ENCODE measurements around the gene ME3. TPM values are rescaled to one million over a fixed set of nuclear protein-coding genes. Genes with fewer than 3 reads are reported as not detected.
"Not testable (repeated sequence)": the region's sequence is repeated elsewhere in the genome, so short reads cannot be mapped to it uniquely, and the experiment has no call there.

The ME3 gene
- total RNA-seq, 1 experiment from 2014 or later, result 83.8 TPM

GRCh38 chr11:86623041-86623621 is 49.3 kb downstream of the ME3 start:
- DNase-seq (no peak), ATAC-seq (no peak)
- POLR2A ChIA-PET (ENCODE audit: unreplicated experiment), result no interaction called here
- Histone ChIP-seq H3F3A (ENCODE audit: low read length, unreplicated experiment) (no peaks in the 10 kb centered on the region), H3K9me3 (ENCODE audit: low read length) (no peaks in the 10 kb centered on the region), H3K4me1 (ENCODE audit: insufficient read depth, low read length) (no peaks in the 10 kb centered on the region), H3K9ac (ENCODE audit: low read length) (no peak overlapping the region), H3K36me3 (ENCODE audit: low read depth, low read length) (no peaks in the 10 kb centered on the region), H2AFZ (ENCODE audit: low read length) (no peak overlapping the region), H4K20me1 (ENCODE audit: low read length) (no peaks in the 10 kb centered on the region), H3K4me2 (ENCODE audit: low read length) (no peak overlapping the region), H3K4me3 (ENCODE audit: low read length) (no peak overlapping the region), H3K79me2 (ENCODE audit: low read length) (no peaks in the 10 kb centered on the region), H3K27ac (ENCODE audit: low read length) (no peak overlapping the region), H3K27me3 (ENCODE audit: low read length) (no peaks in the 10 kb centered on the region), H3K9me2 (replicated peaks; ENCODE audit: low read length) (no peaks in the 10 kb centered on the region)
- CTCF ChIA-PET, result no interaction called here
- intact Hi-C loops (cut with micrococcal nuclease), result no loop called here
- no peak for TF ChIP-seq EZH2 (IDR thresholded peaks at IDR 0.05; ENCODE audit: low read length, unreplicated experiment)
- no TSS peak for BruUV-seq (replicated peaks)

GRCh38 chr11:86621854-86622253 is 50.6 kb downstream of the ME3 start:
- no TSS peak for BruUV-seq (replicated peaks)
- no peak overlapping the region for H3K4me3 ChIP-seq (ENCODE audit: low read length)
- no peaks in the 10 kb centered on the region for H3K27me3 ChIP-seq (ENCODE audit: low read length)
- TF ChIP-seq CTCF (conservative IDR thresholded peaks at IDR 0.05; ENCODE audit: low read depth, low read length), result no peak
- TF ChIP-seq EZH2phosphoT487 (IDR thresholded peaks at IDR 0.05; ENCODE audit: borderline replicate concordance, low read length), result no peak
- TF ChIP-seq EZH2 (IDR thresholded peaks at IDR 0.05; ENCODE audit: low read length, unreplicated experiment), result no peak
- H3F3A ChIP-seq (ENCODE audit: low read length, unreplicated experiment), result no peaks in the 10 kb centered on the region
- no peak overlapping the region for H3K4me2 ChIP-seq (ENCODE audit: low read length)
- H3K4me1 ChIP-seq (ENCODE audit: insufficient read depth, low read length), result no peaks in the 10 kb centered on the region
- ChIA-PET CTCF (no interaction called here), POLR2A (ENCODE audit: unreplicated experiment) (no interaction called here)
- no peaks in the 10 kb centered on the region for H3K36me3 ChIP-seq (ENCODE audit: low read depth, low read length)
- H3K9ac ChIP-seq (ENCODE audit: low read length), result no peak overlapping the region
- DNase-seq (no peak), ATAC-seq (no peak)
- H3K79me2 ChIP-seq (ENCODE audit: low read length), result no peaks in the 10 kb centered on the region
- no peaks in the 10 kb centered on the region for H3K9me3 ChIP-seq (ENCODE audit: low read length)
- no peaks in the 10 kb centered on the region for H3K9me2 ChIP-seq (replicated peaks; ENCODE audit: low read length)
- no peak overlapping the region for H3K27ac ChIP-seq (ENCODE audit: low read length)
- intact Hi-C loops (cut with micrococcal nuclease), result no loop called here
- no peaks in the 10 kb centered on the region for H4K20me1 ChIP-seq (ENCODE audit: low read length)
- no peak overlapping the region for H2AFZ ChIP-seq (ENCODE audit: low read length)

- BruUV-seq (replicated peaks), result no TSS peak
- intact Hi-C loops (cut with micrococcal nuclease), result no loop called here
- Histone ChIP-seq H3F3A (ENCODE audit: low read length, unreplicated experiment) (no peaks in the 10 kb centered on the region), H3K4me1 (ENCODE audit: insufficient read depth, low read length) (no peaks in the 10 kb centered on the region), H3K4me3 (ENCODE audit: low read length) (no peak overlapping the region), H3K9ac (ENCODE audit: low read length) (no peak overlapping the region), H3K27me3 (ENCODE audit: low read length) (no peaks in the 10 kb centered on the region), H3K9me2 (replicated peaks; ENCODE audit: low read length) (no peaks in the 10 kb centered on the region), H3K36me3 (ENCODE audit: low read depth, low read length) (no peaks in the 10 kb centered on the region), H2AFZ (ENCODE audit: low read length) (no peak overlapping the region), H3K4me2 (ENCODE audit: low read length) (no peak overlapping the region), H4K20me1 (ENCODE audit: low read length) (no peaks in the 10 kb centered on the region), H3K9me3 (ENCODE audit: low read length) (no peaks in the 10 kb centered on the region), H3K27ac (ENCODE audit: low read length) (no peak overlapping the region), H3K79me2 (ENCODE audit: low read length) (no peaks in the 10 kb centered on the region)
- DNase-seq, result no peak
- CTCF ChIA-PET, result no interaction called here
- POLR2A ChIA-PET (ENCODE audit: unreplicated experiment), result no interaction called here
- TF ChIP-seq EZH2phosphoT487 (IDR thresholded peaks at IDR 0.05; ENCODE audit: borderline replicate concordance, low read length) (no peak), CTCF (conservative IDR thresholded peaks at IDR 0.05; ENCODE audit: low read depth, low read length) (no peak), EZH2 (IDR thresholded peaks at IDR 0.05; ENCODE audit: low read length, unreplicated experiment) (no peak)
- ATAC-seq, result no peak
These were observed 51.4 kb downstream of the ME3 start for GRCh38 chr11:86620891-86621521.

GRCh38 chr11:86619428-86619827 is 53.0 kb downstream of the ME3 start:
- BruUV-seq (replicated peaks); H3K27ac ChIP-seq (ENCODE audit: low read length); CTCF ChIA-PET; H3K9ac ChIP-seq (ENCODE audit: low read length); H3K79me2 ChIP-seq (ENCODE audit: low read length); DNase-seq; intact Hi-C loops (cut with micrococcal nuclease); POLR2A ChIA-PET (ENCODE audit: unreplicated experiment); H3K27me3 ChIP-seq (ENCODE audit: low read length); H2AFZ ChIP-seq (ENCODE audit: low read length); H3K4me1 ChIP-seq (ENCODE audit: insufficient read depth, low read length); H4K20me1 ChIP-seq (ENCODE audit: low read length); H3F3A ChIP-seq (ENCODE audit: low read length, unreplicated experiment); H3K9me2 ChIP-seq (replicated peaks; ENCODE audit: low read length); H3K9me3 ChIP-seq (ENCODE audit: low read length); ATAC-seq; H3K4me2 ChIP-seq (ENCODE audit: low read length); H3K36me3 ChIP-seq (ENCODE audit: low read depth, low read length); H3K4me3 ChIP-seq (ENCODE audit: low read length): not testable (repeated sequence)
